ENCODE measurements around the gene ANO10. TPM values are rescaled to one million over a fixed set of nuclear protein-coding genes. Genes with fewer than 3 reads are reported as not detected.

Gene ANO10
- total RNA-seq, 1 experiment from 2014 or later = 26.6 TPM

DNA sequence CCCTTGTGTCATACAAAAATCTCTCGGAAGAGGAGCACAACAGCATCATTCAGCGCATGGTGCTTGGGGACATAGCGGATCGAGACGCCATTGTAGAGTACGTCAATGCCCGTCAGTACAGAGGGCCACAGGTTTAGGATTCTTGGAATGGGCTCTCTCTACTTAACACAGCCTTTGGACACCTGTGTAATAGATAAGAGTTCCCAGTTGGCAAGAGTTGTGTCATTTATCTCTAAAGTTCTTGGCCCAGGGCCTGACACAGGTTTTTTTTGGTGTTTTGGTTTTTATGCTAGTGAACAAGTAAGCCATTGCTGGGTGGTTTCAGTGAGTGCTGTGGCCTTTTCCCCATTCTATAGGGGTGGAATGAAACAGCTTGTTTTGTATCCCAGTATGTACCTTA is 281.4 kb downstream of the ANO10 start:
- no peak for DNase-seq (ENCODE audit: low read depth, low spot score)
- no peaks in the 10 kb centered on the region for H3K27me3 ChIP-seq (ENCODE audit: control insufficient read depth, insufficient read depth, low read length)
- intact Hi-C loops (cut with micrococcal nuclease; ENCODE audit: unreplicated experiment) (no loop called here), in situ Hi-C loops (cut with HindIII; ENCODE audit: low pct_unique_long_range_greater_than_20kb, low sequenced_read_pairs) (no loop called here)
- no peak overlapping the region for H3K27ac ChIP-seq (ENCODE audit: low read length)
- POLR2A ChIA-PET = no interaction called here
- H3K9me3 ChIP-seq (ENCODE audit: control insufficient read depth, insufficient read depth, low read depth, low read length) = peaks cover 22% of the 10 kb centered on the region; the same call in 1 of the 2 replicates
- BruUV-seq (replicated peaks) = no TSS peak
- peaks cover 2% of the 10 kb centered on the region for H3K36me3 ChIP-seq (ENCODE audit: control insufficient read depth, insufficient read depth, low read length)
- TF ChIP-seq, protein P1, sequence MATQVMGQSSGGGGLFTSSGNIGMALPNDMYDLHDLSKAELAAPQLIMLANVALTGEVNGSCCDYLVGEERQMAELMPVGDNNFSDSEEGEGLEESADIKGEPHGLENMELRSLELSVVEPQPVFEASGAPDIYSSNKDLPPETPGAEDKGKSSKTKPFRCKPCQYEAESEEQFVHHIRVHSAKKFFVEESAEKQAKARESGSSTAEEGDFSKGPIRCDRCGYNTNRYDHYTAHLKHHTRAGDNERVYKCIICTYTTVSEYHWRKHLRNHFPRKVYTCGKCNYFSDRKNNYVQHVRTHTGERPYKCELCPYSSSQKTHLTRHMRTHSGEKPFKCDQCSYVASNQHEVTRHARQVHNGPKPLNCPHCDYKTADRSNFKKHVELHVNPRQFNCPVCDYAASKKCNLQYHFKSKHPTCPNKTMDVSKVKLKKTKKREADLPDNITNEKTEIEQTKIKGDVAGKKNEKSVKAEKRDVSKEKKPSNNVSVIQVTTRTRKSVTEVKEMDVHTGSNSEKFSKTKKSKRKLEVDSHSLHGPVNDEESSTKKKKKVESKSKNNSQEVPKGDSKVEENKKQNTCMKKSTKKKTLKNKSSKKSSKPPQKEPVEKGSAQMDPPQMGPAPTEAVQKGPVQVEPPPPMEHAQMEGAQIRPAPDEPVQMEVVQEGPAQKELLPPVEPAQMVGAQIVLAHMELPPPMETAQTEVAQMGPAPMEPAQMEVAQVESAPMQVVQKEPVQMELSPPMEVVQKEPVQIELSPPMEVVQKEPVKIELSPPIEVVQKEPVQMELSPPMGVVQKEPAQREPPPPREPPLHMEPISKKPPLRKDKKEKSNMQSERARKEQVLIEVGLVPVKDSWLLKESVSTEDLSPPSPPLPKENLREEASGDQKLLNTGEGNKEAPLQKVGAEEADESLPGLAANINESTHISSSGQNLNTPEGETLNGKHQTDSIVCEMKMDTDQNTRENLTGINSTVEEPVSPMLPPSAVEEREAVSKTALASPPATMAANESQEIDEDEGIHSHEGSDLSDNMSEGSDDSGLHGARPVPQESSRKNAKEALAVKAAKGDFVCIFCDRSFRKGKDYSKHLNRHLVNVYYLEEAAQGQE (IDR thresholded peaks at IDR 0.05; ENCODE audit: insufficient read depth in 1 of 2, low read depth in 2 of 2, low read length in 1 of 2) = no peak
- TF ChIP-seq SIN3A (IDR thresholded peaks at IDR 0.05; ENCODE audit: borderline replicate concordance, insufficient read depth, low read depth, low read length) (no peak), POLR2AphosphoS5 (IDR thresholded peaks at IDR 0.05; ENCODE audit: low read depth, low read length) (no peak), TCF7L2 (IDR thresholded peaks at IDR 0.05; ENCODE audit: low read depth, low read length) (no peak)
- TF ChIP-seq, protein P2, sequence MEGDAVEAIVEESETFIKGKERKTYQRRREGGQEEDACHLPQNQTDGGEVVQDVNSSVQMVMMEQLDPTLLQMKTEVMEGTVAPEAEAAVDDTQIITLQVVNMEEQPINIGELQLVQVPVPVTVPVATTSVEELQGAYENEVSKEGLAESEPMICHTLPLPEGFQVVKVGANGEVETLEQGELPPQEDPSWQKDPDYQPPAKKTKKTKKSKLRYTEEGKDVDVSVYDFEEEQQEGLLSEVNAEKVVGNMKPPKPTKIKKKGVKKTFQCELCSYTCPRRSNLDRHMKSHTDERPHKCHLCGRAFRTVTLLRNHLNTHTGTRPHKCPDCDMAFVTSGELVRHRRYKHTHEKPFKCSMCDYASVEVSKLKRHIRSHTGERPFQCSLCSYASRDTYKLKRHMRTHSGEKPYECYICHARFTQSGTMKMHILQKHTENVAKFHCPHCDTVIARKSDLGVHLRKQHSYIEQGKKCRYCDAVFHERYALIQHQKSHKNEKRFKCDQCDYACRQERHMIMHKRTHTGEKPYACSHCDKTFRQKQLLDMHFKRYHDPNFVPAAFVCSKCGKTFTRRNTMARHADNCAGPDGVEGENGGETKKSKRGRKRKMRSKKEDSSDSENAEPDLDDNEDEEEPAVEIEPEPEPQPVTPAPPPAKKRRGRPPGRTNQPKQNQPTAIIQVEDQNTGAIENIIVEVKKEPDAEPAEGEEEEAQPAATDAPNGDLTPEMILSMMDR (IDR thresholded peaks at IDR 0.05) = no peak
- H3K4me3 ChIP-seq (ENCODE audit: low read depth in 2 of 2, low read length in 2 of 2) = no peak overlapping the region
- no peak for ATAC-seq
- H3K4me1 ChIP-seq (ENCODE audit: control insufficient read depth, insufficient read depth, low read length) = no peaks in the 10 kb centered on the region
- CTCF ChIA-PET = no interaction called here

DNA sequence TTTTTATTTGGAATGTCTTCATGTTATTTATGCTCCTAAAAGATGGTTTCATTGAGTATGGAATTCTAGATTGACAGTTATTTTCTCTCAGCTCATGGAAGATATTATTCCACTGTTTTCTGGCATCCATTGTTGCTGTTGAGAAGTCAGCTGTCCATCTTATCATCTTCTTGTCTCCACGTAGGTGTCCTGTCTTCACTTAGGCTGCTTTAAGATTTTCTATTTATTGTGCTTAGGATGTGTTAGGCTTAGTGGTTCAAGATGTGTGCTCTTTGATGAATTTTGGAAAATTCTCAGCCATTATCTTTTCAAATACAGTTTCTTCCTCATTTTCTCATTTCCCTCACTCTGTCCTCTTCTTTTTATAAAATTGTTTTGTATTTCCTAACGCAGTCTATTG is 283.5 kb downstream of the ANO10 start:
- H3K27ac ChIP-seq (ENCODE audit: low read length) = no peak overlapping the region
- H3K4me1 ChIP-seq (ENCODE audit: control insufficient read depth, insufficient read depth, low read length) = no peaks in the 10 kb centered on the region
- TF ChIP-seq, protein P2 (IDR thresholded peaks at IDR 0.05) = no peak
- peaks cover 24% of the 10 kb centered on the region; the same call in 1 of the 2 replicates for H3K9me3 ChIP-seq (ENCODE audit: control insufficient read depth, insufficient read depth, low read depth, low read length)
- CTCF ChIA-PET = no interaction called here
- no TSS peak for BruUV-seq (replicated peaks)
- in situ Hi-C loops (cut with HindIII; ENCODE audit: low pct_unique_long_range_greater_than_20kb, low sequenced_read_pairs) = no loop called here
- peaks cover 2% of the 10 kb centered on the region for H3K36me3 ChIP-seq (ENCODE audit: control insufficient read depth, insufficient read depth, low read length)
- H3K4me3 ChIP-seq (ENCODE audit: low read depth in 2 of 2, low read length in 2 of 2) = no peak overlapping the region
- POLR2A ChIA-PET = no interaction called here
- ATAC-seq = no peak
- no peak for DNase-seq (ENCODE audit: low read depth, low spot score)
- intact Hi-C loops (cut with micrococcal nuclease; ENCODE audit: unreplicated experiment) = no loop called here
- no peaks in the 10 kb centered on the region for H3K27me3 ChIP-seq (ENCODE audit: control insufficient read depth, insufficient read depth, low read length)

Data from Panc1 (cell line).